SK-N-SH (cell line): ENCODE data around the gene ZNF467. TPM values are rescaled to one million over a fixed set of nuclear protein-coding genes. Genes with fewer than 3 reads are reported as not detected.

Source experiments
- CTCF ChIA-PET: fragments of 300-600, 350-600 bp; formaldehyde crosslinking; extraction: SDS; loops from one replicate; lab custom pipeline; 2021; lab: Yijun Ruan, JAX
- POLR2A ChIA-PET: fragments of 350-600 bp; sonication (Branson Sonifier 250); formaldehyde crosslinking; extraction: SDS; loops from one replicate; lab custom pipeline; 2020; ENCODE audit warnings: antibody characterized with exemption, inconsistent platforms; lab: Yijun Ruan, JAX
- DNase-seq: peaks from one replicate; pipeline ENCODE4 v3.0.0; 2012
- H2AFZ ChIP-seq: fragments of 200-600 bp; sonication (generic); 2 replicates; pipeline ENCODE4 v1.8.1; 2016; ENCODE audit warnings: antibody characterized with exemption, mild to moderate bottlenecking, low read depth
- H3F3A ChIP-seq: fragments of 200-600 bp; sonication (generic); replicated peaks from 2 replicates; pipeline ENCODE3; 2016; ENCODE audit warnings: antibody characterized with exemption, mild to moderate bottlenecking; ENCODE audit not compliant: insufficient read depth
- H3K27ac ChIP-seq, 2 experiments: fragments of 200-500 bp in 1 of 2; fragments of 200-600 bp in 1 of 2; sonication (Bioruptor generic) in 1 of 2; sonication (generic), shearing (Covaris generic) in 1 of 2; 2 replicates each; pipeline versions ENCODE4 v1.5.1 to v1.6.1; 2014 to 2016; ENCODE audit warnings: low read depth in 2 of 2, inconsistent platforms in 1 of 2, low read length in 1 of 2, mild to moderate bottlenecking in 1 of 2, mixed read lengths in 1 of 2
- H3K27me3 ChIP-seq: fragments of 200-600 bp; sonication (generic), shearing (Covaris generic); 2 replicates; pipeline ENCODE4 v1.6.1; 2016; ENCODE audit warnings: mixed run types; ENCODE audit not compliant: insufficient read depth
- H3K36me3 ChIP-seq, 2 experiments: fragments of 200-500 bp in 1 of 2; fragments of 200-600 bp in 1 of 2; sonication (Bioruptor generic) in 1 of 2; sonication (generic) in 1 of 2; replicated peaks in 1 of 2; 2 replicates each; pipeline versions ENCODE3 to v1.5.1; 2014 to 2016; ENCODE audit warnings: low read length in 1 of 2, mild to moderate bottlenecking in 1 of 2; ENCODE audit not compliant: insufficient read depth in 2 of 2, control insufficient read depth in 1 of 2
- H3K4me1 ChIP-seq, 2 experiments: fragments of 200-500 bp in 1 of 2; fragments of 200-600 bp in 1 of 2; sonication (Bioruptor generic) in 1 of 2; sonication (generic), shearing (Covaris generic) in 1 of 2; 2 replicates each; pipeline versions ENCODE4 v1.5.1 to v1.6.1; 2014 to 2016; ENCODE audit warnings: low read depth in 1 of 2, low read length in 1 of 2, mixed run types in 1 of 2; ENCODE audit not compliant: insufficient read depth in 2 of 2, control insufficient read depth in 1 of 2
- H3K4me2 ChIP-seq: fragments of 200-600 bp; sonication (generic), shearing (Covaris generic); 2 replicates; pipeline ENCODE4 v1.6.1; 2017; ENCODE audit warnings: mixed run types
- H3K4me3 ChIP-seq, 2 experiments: fragments of 200-500 bp in 1 of 2; fragments of 200-600 bp in 1 of 2; sonication (Bioruptor generic) in 1 of 2; sonication (generic), shearing (Covaris generic) in 1 of 2; 2 replicates each; pipeline versions ENCODE4 v1.5.1 to v1.8.1; 2014 to 2016; ENCODE audit warnings: low read depth in 2 of 2, inconsistent platforms in 1 of 2, low read length in 1 of 2, mild to moderate bottlenecking in 1 of 2, mixed read lengths in 1 of 2, moderate library complexity in 1 of 2
- H3K79me2 ChIP-seq: fragments of 200-600 bp; sonication (generic); 2 replicates; pipeline ENCODE4 v1.8.1; 2017; ENCODE audit warnings: mild to moderate bottlenecking; ENCODE audit not compliant: insufficient read depth
- H3K9ac ChIP-seq: fragments of 200-600 bp; sonication (generic); 2 replicates; pipeline ENCODE4 v1.6.1; 2017; ENCODE audit warnings: mixed run types
- H3K9me2 ChIP-seq: fragments of 200-600 bp; sonication (generic); 2 replicates; pipeline ENCODE4 v1.6.1; 2017; ENCODE audit warnings: mixed run types
- H3K9me3 ChIP-seq: fragments of 200-600 bp; sonication (generic); 2 replicates; pipeline ENCODE4 v1.6.1; 2017; ENCODE audit warnings: mixed run types, mild to moderate bottlenecking, moderate library complexity
- H4K20me1 ChIP-seq: fragments of 200-600 bp; sonication (generic); 2 replicates; pipeline ENCODE4 v1.6.1; 2017; ENCODE audit warnings: mild to moderate bottlenecking, mixed run types; ENCODE audit not compliant: insufficient read depth
- EP300 ChIP-seq, 2 experiments: IDR thresholded peaks; 2 replicates each; pipeline versions ENCODE4 v1.4.0 to v1.6.1; 2012; ENCODE audit warnings: borderline replicate concordance in 1 of 2, low read depth in 1 of 2, low read length in 1 of 2
- EZH2phosphoT487 ChIP-seq: fragments of 200-600 bp; sonication (generic); IDR thresholded peaks from 2 replicates; pipeline ENCODE4 v1.6.1; 2017; ENCODE audit warnings: low read depth, mixed run types, mild to moderate bottlenecking, antibody characterized with exemption, moderate library complexity, borderline replicate concordance
- MEF2A ChIP-seq: IDR thresholded peaks from 2 replicates; pipeline ENCODE4 v1.4.0; 2012; ENCODE audit warnings: low read depth, borderline replicate concordance
- YY1 ChIP-seq: IDR thresholded peaks from 2 replicates; pipeline ENCODE4 v1.4.0; 2012; ENCODE audit warnings: low read depth, mild to moderate bottlenecking
- WGBS: methylation state at CpG from one replicate; pipeline ENCODE4 v1.1.6; 2017; ENCODE audit warnings: low lambda C conversion rate; 5-methylcytosine and 5-hydroxymethylcytosine counted together
- polyA plus RNA-seq, 3 experiments: library from polyadenylated mRNA; depleted of rRNA; stranded (reverse); fragments of >200 nt; gene quantifications; 2 replicates each; pipeline ENCODE4 v1.2.3, GENCODE V29; 2012
- TF ChIP-seq, protein P1 (sequence below): IDR thresholded peaks from 2 replicates; pipeline ENCODE4 v1.6.1; 2012; ENCODE audit warnings: mild to moderate bottlenecking, low read depth, low read length, moderate library complexity
- TF ChIP-seq, protein P2 (sequence below): IDR thresholded peaks from 2 replicates; pipeline ENCODE4 v1.4.0; 2012; ENCODE audit warnings: low read depth, borderline replicate concordance
- TF ChIP-seq, protein P3 (sequence below): fragments of 150-350 bp; IDR thresholded peaks from 2 replicates; pipeline ENCODE4 v1.6.1; 2016; ENCODE audit warnings: mild to moderate bottlenecking, low read depth, low read length
- TF ChIP-seq, protein P4 (sequence below): IDR thresholded peaks from 2 replicates; pipeline ENCODE4; 2012

Gene ZNF467
- polyA plus RNA-seq, 1 of the 3 experiments (the other 2 are of a cell fraction) = 4.1 TPM

DNA sequence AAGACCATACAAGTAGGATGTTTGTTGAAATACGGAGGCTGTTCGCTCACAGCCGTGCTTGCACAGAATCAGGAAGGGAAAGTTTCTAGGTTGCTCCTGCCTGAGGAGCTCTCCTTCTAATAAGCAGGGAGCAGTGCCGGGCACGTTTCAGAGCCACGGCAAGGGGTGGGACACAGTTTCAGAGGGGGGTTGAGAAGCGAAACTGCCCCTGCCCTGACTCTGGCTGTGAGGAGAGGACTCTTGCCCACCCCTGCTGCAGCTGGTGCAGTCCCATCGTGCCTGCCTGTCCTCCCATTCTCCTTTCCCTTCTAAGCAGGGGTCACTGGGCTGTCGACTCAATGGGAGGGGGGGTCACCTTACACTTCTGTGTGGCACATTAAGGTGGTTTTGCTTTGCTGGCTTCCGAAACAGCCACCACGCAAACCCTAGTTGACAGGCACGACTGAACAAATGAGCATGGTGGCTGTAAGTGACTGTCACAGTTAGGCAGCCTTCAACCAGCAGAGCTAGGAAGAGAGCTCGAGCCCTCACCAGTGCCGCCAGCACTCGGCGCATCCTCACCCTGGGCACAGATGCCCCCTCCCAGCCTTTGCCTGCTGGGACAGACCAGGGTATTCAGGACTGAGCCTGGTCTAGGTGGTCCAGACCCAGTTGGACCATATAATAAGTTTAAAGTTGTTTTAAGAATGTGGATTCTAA is 37.5 kb downstream of the ZNF467 start:
- POLR2A ChIA-PET = no interaction called here
- Histone ChIP-seq H3K9me3 (no peaks in the 10 kb centered on the region), H3K4me1 (peaks cover 0 to 19% of the 10 kb centered on the region in 2 experiments; a peak in 2 of 4 replicates), H2AFZ (no peak overlapping the region), H3F3A (peaks cover 5% of the 10 kb centered on the region), H3K4me2 (no peak overlapping the region), H3K27me3 (peaks cover 18% of the 10 kb centered on the region; the same call in 1 of the 2 replicates), H3K9me2 (no peaks in the 10 kb centered on the region), H3K9ac (no peak overlapping the region), H4K20me1 (no peaks in the 10 kb centered on the region), H3K4me3 (no peak overlapping the region), H3K27ac (no peak overlapping the region), H3K79me2 (no peaks in the 10 kb centered on the region), H3K36me3 (peaks cover 0 to 18% of the 10 kb centered on the region in 2 experiments)
- no peak for TF ChIP-seq EZH2phosphoT487
- TF ChIP-seq, protein P1, sequence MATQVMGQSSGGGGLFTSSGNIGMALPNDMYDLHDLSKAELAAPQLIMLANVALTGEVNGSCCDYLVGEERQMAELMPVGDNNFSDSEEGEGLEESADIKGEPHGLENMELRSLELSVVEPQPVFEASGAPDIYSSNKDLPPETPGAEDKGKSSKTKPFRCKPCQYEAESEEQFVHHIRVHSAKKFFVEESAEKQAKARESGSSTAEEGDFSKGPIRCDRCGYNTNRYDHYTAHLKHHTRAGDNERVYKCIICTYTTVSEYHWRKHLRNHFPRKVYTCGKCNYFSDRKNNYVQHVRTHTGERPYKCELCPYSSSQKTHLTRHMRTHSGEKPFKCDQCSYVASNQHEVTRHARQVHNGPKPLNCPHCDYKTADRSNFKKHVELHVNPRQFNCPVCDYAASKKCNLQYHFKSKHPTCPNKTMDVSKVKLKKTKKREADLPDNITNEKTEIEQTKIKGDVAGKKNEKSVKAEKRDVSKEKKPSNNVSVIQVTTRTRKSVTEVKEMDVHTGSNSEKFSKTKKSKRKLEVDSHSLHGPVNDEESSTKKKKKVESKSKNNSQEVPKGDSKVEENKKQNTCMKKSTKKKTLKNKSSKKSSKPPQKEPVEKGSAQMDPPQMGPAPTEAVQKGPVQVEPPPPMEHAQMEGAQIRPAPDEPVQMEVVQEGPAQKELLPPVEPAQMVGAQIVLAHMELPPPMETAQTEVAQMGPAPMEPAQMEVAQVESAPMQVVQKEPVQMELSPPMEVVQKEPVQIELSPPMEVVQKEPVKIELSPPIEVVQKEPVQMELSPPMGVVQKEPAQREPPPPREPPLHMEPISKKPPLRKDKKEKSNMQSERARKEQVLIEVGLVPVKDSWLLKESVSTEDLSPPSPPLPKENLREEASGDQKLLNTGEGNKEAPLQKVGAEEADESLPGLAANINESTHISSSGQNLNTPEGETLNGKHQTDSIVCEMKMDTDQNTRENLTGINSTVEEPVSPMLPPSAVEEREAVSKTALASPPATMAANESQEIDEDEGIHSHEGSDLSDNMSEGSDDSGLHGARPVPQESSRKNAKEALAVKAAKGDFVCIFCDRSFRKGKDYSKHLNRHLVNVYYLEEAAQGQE = no peak
- TF ChIP-seq YY1 = no peak
- TF ChIP-seq, protein P2, sequence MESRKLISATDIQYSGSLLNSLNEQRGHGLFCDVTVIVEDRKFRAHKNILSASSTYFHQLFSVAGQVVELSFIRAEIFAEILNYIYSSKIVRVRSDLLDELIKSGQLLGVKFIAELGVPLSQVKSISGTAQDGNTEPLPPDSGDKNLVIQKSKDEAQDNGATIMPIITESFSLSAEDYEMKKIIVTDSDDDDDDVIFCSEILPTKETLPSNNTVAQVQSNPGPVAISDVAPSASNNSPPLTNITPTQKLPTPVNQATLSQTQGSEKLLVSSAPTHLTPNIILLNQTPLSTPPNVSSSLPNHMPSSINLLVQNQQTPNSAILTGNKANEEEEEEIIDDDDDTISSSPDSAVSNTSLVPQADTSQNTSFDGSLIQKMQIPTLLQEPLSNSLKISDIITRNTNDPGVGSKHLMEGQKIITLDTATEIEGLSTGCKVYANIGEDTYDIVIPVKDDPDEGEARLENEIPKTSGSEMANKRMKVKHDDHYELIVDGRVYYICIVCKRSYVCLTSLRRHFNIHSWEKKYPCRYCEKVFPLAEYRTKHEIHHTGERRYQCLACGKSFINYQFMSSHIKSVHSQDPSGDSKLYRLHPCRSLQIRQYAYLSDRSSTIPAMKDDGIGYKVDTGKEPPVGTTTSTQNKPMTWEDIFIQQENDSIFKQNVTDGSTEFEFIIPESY = no peak
- TF ChIP-seq, protein P3, sequence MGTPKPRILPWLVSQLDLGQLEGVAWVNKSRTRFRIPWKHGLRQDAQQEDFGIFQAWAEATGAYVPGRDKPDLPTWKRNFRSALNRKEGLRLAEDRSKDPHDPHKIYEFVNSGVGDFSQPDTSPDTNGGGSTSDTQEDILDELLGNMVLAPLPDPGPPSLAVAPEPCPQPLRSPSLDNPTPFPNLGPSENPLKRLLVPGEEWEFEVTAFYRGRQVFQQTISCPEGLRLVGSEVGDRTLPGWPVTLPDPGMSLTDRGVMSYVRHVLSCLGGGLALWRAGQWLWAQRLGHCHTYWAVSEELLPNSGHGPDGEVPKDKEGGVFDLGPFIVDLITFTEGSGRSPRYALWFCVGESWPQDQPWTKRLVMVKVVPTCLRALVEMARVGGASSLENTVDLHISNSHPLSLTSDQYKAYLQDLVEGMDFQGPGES = no peak
- no peak for TF ChIP-seq MEF2A
- WGBS = 27% methylated on average over 16 of the region's 16 CpGs
- DNase-seq = peak; percentile 48
- CTCF ChIA-PET = interaction anchor here (1.0 to 1.8 kb wide), 5 partner anchors 9 to 277 kb away, joined by 3 to 6 read pairs (median 3); no protein-coding TSS in a partner anchor

DNA sequence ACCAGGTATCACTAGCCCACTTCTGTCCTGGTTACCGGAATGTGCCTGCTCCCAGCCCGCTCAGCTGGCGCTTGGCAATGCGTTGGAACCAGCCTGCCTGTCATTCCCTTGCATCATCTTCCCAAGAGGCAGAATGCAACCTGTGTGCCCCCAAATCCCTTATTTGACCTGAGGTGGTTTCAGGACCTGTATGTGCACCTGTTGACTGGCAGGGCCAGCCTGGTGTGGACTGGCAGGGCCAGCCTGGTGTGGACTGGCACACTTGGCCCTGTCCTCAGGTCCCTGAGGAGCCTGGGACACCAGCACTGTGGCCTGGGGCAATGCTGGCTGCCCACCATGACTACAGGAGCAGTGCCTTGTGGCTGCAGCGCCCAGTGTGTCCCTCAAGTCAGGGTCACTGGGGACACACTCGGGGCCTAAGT is 38.2 kb downstream of the ZNF467 start:
- no peak for TF ChIP-seq EZH2phosphoT487
- no peak for TF ChIP-seq MEF2A
- TF ChIP-seq, protein P3 = no peak
- no peak for TF ChIP-seq EP300 (IDR thresholded peaks at IDR 0.05; ENCODE audit: borderline replicate concordance in 1 of 2, low read depth in 1 of 2, low read length in 1 of 2)
- TF ChIP-seq, protein P4, sequence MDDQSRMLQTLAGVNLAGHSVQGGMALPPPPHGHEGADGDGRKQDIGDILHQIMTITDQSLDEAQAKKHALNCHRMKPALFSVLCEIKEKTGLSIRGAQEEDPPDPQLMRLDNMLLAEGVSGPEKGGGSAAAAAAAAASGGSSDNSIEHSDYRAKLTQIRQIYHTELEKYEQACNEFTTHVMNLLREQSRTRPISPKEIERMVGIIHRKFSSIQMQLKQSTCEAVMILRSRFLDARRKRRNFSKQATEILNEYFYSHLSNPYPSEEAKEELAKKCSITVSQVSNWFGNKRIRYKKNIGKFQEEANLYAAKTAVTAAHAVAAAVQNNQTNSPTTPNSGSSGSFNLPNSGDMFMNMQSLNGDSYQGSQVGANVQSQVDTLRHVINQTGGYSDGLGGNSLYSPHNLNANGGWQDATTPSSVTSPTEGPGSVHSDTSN = no peak
- H3K4me2 ChIP-seq = no peak overlapping the region
- WGBS = 100% methylated on average over 4 of the region's 6 CpGs
- H3K9me2 ChIP-seq = no peaks in the 10 kb centered on the region
- POLR2A ChIA-PET = no interaction called here
- no peak overlapping the region for H2AFZ ChIP-seq
- CTCF ChIA-PET = interaction anchor here (0.9 to 1.8 kb wide), 5 partner anchors 16 to 277 kb away, joined by 3 to 6 read pairs (median 3); a partner anchor contains a TSS
- no peaks in the 10 kb centered on the region for H4K20me1 ChIP-seq
- DNase-seq = no peak
- no peaks in the 10 kb centered on the region for H3K79me2 ChIP-seq
- H3K27ac ChIP-seq = no peak overlapping the region
- H3K36me3 ChIP-seq = peaks cover 0 to 25% of the 10 kb centered on the region in 2 experiments
- H3K4me3 ChIP-seq = no peak overlapping the region
- H3K4me1 ChIP-seq = peaks cover 0 to 19% of the 10 kb centered on the region in 2 experiments; a peak in 2 of 4 replicates
- peaks cover 5% of the 10 kb centered on the region for H3F3A ChIP-seq
- H3K9ac ChIP-seq = no peak overlapping the region
- no peaks in the 10 kb centered on the region for H3K9me3 ChIP-seq
- peaks cover 18% of the 10 kb centered on the region; the same call in 1 of the 2 replicates for H3K27me3 ChIP-seq
